ENCODE data around the gene ARID1B. TPM values are rescaled to one million over a fixed set of nuclear protein-coding genes. Genes with fewer than 3 reads are reported as not detected.

The ARID1B gene
- total RNA-seq, 1 donor from 2014 or later, result 47.3 TPM

GRCh38 chr6:157088841-157089240, 311.7 kb downstream of the ARID1B start:
- no peaks in the 10 kb centered on the region for H3K36me3 ChIP-seq (ENCODE audit: control insufficient read depth, insufficient read depth, low read length)
- H3K4me3 ChIP-seq (ENCODE audit: low read depth, low read length), result no peak overlapping the region
- H3K27me3 ChIP-seq (ENCODE audit: control insufficient read depth, insufficient read depth, low read length), result no peaks in the 10 kb centered on the region
- no peak for DNase-seq (ENCODE audit: low read depth)
- TF ChIP-seq CTCF (IDR thresholded peaks at IDR 0.05; ENCODE audit: insufficient read depth, low read length, poor library complexity, severe bottlenecking), result no peak

- Histone ChIP-seq H3K27me3 (ENCODE audit: control insufficient read depth, insufficient read depth, low read length) (no peaks in the 10 kb centered on the region), H3K4me3 (ENCODE audit: low read depth, low read length) (no peak overlapping the region), H3K36me3 (ENCODE audit: control insufficient read depth, insufficient read depth, low read length) (no peaks in the 10 kb centered on the region)
- DNase-seq (ENCODE audit: low read depth), result no peak
- TF ChIP-seq CTCF (IDR thresholded peaks at IDR 0.05; ENCODE audit: insufficient read depth, low read length, poor library complexity, severe bottlenecking), result no peak
These were observed 312.1 kb downstream of the ARID1B start for GRCh38 chr6:157089258-157089657.

- Histone ChIP-seq H3K27me3 (ENCODE audit: control insufficient read depth, insufficient read depth, low read length) (no peaks in the 10 kb centered on the region), H3K4me3 (ENCODE audit: low read depth, low read length) (no peak overlapping the region), H3K36me3 (ENCODE audit: control insufficient read depth, insufficient read depth, low read length) (no peaks in the 10 kb centered on the region)
- no peak for DNase-seq (ENCODE audit: low read depth)
- TF ChIP-seq CTCF (IDR thresholded peaks at IDR 0.05; ENCODE audit: insufficient read depth, low read length, poor library complexity, severe bottlenecking), result no peak
These were observed 312.7 kb downstream of the ARID1B start for GRCh38 chr6:157089851-157090250.

- DNase-seq (ENCODE audit: low read depth), result no peak
- no peaks in the 10 kb centered on the region for H3K36me3 ChIP-seq (ENCODE audit: control insufficient read depth, insufficient read depth, low read length)
- no peak for TF ChIP-seq CTCF (IDR thresholded peaks at IDR 0.05; ENCODE audit: insufficient read depth, low read length, poor library complexity, severe bottlenecking)
- H3K27me3 ChIP-seq (ENCODE audit: control insufficient read depth, insufficient read depth, low read length), result no peaks in the 10 kb centered on the region
- H3K4me3 ChIP-seq (ENCODE audit: low read depth, low read length), result no peak overlapping the region
These were observed 313.6 kb downstream of the ARID1B start for GRCh38 chr6:157090736-157091135.

GRCh38 chr6:157091243-157091642, 314.1 kb downstream of the ARID1B start:
- no peaks in the 10 kb centered on the region for H3K36me3 ChIP-seq (ENCODE audit: control insufficient read depth, insufficient read depth, low read length)
- TF ChIP-seq CTCF (IDR thresholded peaks at IDR 0.05; ENCODE audit: insufficient read depth, low read length, poor library complexity, severe bottlenecking), result no peak
- no peaks in the 10 kb centered on the region for H3K27me3 ChIP-seq (ENCODE audit: control insufficient read depth, insufficient read depth, low read length)
- H3K4me3 ChIP-seq (ENCODE audit: low read depth, low read length), result no peak overlapping the region
- DNase-seq (ENCODE audit: low read depth), result no peak

GRCh38 chr6:157091856-157092460, 314.8 kb downstream of the ARID1B start:
- Histone ChIP-seq H3K4me3 (ENCODE audit: low read depth, low read length) (no peak overlapping the region), H3K27me3 (ENCODE audit: control insufficient read depth, insufficient read depth, low read length) (no peaks in the 10 kb centered on the region), H3K36me3 (ENCODE audit: control insufficient read depth, insufficient read depth, low read length) (no peaks in the 10 kb centered on the region)
- no peak for TF ChIP-seq CTCF (IDR thresholded peaks at IDR 0.05; ENCODE audit: insufficient read depth, low read length, poor library complexity, severe bottlenecking)
- no peak for DNase-seq (ENCODE audit: low read depth)
